Subcutaneous abdominal adipose tissue (tissue), 5 donors: ENCODE results near the gene NPBWR2.
A peak's percentile ranks its signal among the peaks of the same experiment; 100 is the strongest.

Experiments used
- H3K27ac ChIP-seq: one replicate; pipeline ENCODE4 v1.7.0; 2013; ENCODE audit warnings: low read depth, mild to moderate bottlenecking, inconsistent platforms, low read length, moderate library complexity
- H3K27me3 ChIP-seq, 5 donors: one replicate each; pipeline ENCODE4 v1.7.0; 2013; ENCODE audit warnings: low read length in 5 of 5, inconsistent platforms in 1 of 5; ENCODE audit not compliant: control insufficient read depth in 5 of 5, insufficient read depth in 4 of 5
- H3K36me3 ChIP-seq, 5 donors: one replicate each; pipeline ENCODE4 v1.7.0; 2013; ENCODE audit warnings: low read length in 5 of 5; ENCODE audit not compliant: control insufficient read depth in 5 of 5, insufficient read depth in 5 of 5
- H3K4me1 ChIP-seq, 5 donors: one replicate each; pipeline ENCODE4 v1.7.0; 2013; ENCODE audit warnings: low read length in 5 of 5, mild to moderate bottlenecking in 3 of 5, moderate library complexity in 1 of 5; ENCODE audit not compliant: control insufficient read depth in 5 of 5, insufficient read depth in 5 of 5
- H3K4me3 ChIP-seq, 5 donors: one replicate each; pipeline ENCODE4 v1.7.0; 2013; ENCODE audit warnings: low read length in 5 of 5, low read depth in 1 of 5
- H3K9ac ChIP-seq, 5 donors: one replicate each; pipeline ENCODE4 v1.7.0; 2013; ENCODE audit warnings: low read length in 5 of 5, mild to moderate bottlenecking in 4 of 5, moderate library complexity in 3 of 5
- H3K9me3 ChIP-seq, 5 donors: one replicate each; pipeline ENCODE4 v1.7.0; 2013; ENCODE audit warnings: low read length in 5 of 5; ENCODE audit not compliant: control insufficient read depth in 5 of 5
- donor health status: healthy.
- donor health status: healthy.
- donor health status: healthy.
- donor health status: healthy.
- donor health status: healthy.

NPBWR2 gene

DNA sequence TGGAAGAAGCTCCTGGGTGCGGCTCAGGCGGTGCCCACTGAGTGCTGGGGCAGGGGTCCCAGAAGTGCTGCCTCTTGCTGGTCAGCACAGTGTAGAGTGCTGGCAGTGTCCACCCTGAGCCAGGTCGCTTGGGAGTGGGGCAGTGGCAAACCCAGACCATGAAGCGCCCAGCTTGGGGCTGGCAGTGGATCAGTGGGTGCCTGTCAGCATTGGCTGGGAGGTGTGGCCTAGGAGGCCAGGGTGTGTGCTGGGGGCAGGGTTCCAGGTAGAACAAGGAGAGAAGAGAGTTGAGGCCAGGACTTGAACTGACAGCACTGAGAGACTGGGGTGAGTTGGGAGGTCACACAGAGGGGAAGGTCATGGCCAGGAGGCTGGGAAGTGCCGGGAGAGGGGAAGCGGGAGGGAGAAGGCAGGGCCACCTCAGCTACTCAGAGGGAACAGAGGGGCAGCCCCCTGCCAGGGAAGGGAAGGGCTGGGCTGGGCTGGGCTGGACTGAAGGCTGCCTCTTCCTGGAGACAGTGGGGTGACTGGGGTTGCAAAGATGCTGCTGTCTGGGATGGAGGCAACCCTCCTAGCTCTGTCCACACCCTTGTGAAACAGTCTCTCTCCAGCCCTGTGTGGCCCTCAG is 40.2 kb downstream of the NPBWR2 start:
- no peak overlapping the region for H3K9ac ChIP-seq
- no peaks in the 10 kb centered on the region for H3K9me3 ChIP-seq
- H3K27me3 ChIP-seq: peaks cover 0 to 6% (median 0%) of the 10 kb centered on the region in 5 donors
- no peak overlapping the region for H3K27ac ChIP-seq
- peaks cover 2 to 45% (median 22%) of the 10 kb centered on the region in 5 donors for H3K4me1 ChIP-seq
- H3K4me3 ChIP-seq: no peak overlapping the region
- H3K36me3 ChIP-seq: peaks cover 0 to 5% (median 4%) of the 10 kb centered on the region in 5 donors

DNA sequence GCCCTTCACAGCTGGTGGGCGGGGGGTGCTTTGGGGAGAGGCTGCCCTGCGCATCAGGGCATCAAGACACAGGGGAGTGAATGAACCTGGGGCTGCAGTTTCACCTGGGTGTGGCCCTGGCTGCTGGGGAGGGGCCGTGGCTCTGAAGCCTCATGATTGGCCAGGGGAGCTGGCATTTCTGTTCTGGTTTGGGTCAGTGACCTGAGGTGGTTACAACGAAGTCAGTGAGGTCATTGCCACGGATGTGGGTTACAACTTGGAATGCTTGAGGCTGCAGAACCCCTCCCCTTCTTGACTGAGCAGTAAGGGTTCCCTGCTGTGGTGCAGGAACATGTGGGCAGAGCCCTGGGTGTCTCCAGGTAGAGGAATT is 41.4 kb downstream of the NPBWR2 start:
- Histone ChIP-seq H3K36me3 (peaks cover 0 to 3% (median 0%) of the 10 kb centered on the region in 5 donors), H3K9me3 (no peaks in the 10 kb centered on the region), H3K9ac (no peak overlapping the region), H3K4me1 (peaks cover 2 to 46% (median 23%) of the 10 kb centered on the region in 5 donors), H3K27ac (no peak overlapping the region), H3K27me3 (peaks cover 0 to 6% (median 0%) of the 10 kb centered on the region in 5 donors), H3K4me3 (no peak overlapping the region)

DNA sequence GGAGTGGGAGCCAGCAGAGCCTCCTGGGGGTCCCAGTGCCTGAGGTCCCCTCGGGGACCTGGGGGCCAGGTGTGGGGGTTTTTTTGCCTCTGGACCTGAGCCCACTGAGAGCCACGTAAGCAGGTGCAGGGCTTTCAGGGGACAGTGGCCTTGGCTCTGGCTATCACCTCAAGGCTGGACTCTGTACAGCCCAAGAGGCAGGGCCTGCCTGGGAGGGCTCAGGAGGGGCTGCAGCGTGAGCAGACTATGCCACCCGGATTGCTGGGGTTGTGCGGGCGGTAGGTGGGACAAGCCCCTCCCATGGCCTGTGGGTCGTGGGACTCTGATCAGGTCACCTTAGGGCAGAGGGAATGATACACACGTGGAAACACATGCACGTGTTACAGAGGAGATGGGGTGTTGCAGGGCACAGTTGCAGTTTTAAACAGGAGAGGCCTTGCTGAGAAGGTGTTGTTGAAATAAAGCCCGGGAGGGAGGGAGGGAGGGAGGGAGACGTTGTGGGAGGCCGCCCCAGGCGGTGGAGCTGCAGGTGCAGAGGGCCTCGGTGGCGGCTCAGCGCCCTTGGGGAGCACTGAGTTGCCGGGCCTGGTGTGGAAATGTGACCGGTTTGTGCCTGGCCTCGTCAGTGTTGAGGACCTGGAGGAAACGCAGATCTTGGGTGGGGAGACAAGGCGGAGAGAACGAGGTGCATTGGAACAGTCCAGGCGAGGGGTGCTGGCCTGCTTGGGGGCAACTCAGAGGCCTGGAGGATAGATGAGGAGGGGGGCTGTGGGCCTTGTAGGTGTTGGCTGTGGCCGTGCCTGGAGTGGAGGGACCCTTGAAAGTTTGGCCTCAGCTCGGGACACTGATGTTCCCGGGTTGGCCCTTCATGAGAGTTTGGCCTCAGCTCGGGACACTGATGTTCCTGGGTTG is 42.0 kb downstream of the NPBWR2 start:
- H3K9ac ChIP-seq: no peak overlapping the region
- H3K36me3 ChIP-seq: peaks cover 0 to 2% (median 0%) of the 10 kb centered on the region in 5 donors
- H3K9me3 ChIP-seq: no peaks in the 10 kb centered on the region
- H3K27me3 ChIP-seq: peaks cover 0 to 6% (median 0%) of the 10 kb centered on the region in 5 donors
- H3K27ac ChIP-seq: no peak overlapping the region
- peaks cover 2 to 46% (median 23%) of the 10 kb centered on the region in 5 donors for H3K4me1 ChIP-seq
- no peak overlapping the region for H3K4me3 ChIP-seq

DNA sequence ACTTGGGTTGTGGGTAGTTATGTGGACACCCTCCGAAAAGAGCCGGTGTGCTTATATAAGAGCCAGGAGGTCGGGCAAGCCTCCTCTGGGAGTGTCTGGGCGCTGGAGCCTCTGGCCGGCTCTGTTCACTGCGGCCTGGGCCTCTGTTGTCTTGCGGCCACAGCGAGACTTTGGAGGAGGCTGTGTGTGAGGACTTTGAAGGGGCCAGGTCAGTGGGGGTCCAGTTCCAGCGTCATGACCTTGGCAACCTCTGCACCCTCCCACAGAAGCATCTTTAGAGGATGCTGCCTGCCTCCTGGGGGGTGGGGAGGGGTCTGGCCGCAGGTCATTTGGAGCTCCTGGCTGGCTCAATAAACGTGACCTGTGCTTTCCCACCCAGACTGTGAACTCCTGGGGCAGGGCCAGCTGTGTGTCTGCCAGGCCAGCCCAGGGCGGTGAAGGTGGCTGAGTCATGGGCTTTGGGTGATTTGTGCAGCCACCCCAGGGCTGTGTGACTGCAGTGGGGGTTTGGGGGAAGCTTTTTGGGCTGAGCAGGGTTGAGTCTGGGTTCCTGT is 43.1 kb downstream of the NPBWR2 start:
- H3K9me3 ChIP-seq: no peaks in the 10 kb centered on the region
- peak overlapping the region; percentile 58 to 85 (median 76) for H3K4me3 ChIP-seq
- H3K27me3 ChIP-seq: peaks cover 0 to 6% (median 0%) of the 10 kb centered on the region in 5 donors
- H3K36me3 ChIP-seq: peaks cover 0 to 2% (median 0%) of the 10 kb centered on the region in 5 donors
- peak overlapping the region in 4 of 5 donors; percentile 53 to 79 (median 76) for H3K9ac ChIP-seq
- H3K27ac ChIP-seq: no peak overlapping the region
- H3K4me1 ChIP-seq: peaks cover 2 to 39% (median 23%) of the 10 kb centered on the region in 5 donors

DNA sequence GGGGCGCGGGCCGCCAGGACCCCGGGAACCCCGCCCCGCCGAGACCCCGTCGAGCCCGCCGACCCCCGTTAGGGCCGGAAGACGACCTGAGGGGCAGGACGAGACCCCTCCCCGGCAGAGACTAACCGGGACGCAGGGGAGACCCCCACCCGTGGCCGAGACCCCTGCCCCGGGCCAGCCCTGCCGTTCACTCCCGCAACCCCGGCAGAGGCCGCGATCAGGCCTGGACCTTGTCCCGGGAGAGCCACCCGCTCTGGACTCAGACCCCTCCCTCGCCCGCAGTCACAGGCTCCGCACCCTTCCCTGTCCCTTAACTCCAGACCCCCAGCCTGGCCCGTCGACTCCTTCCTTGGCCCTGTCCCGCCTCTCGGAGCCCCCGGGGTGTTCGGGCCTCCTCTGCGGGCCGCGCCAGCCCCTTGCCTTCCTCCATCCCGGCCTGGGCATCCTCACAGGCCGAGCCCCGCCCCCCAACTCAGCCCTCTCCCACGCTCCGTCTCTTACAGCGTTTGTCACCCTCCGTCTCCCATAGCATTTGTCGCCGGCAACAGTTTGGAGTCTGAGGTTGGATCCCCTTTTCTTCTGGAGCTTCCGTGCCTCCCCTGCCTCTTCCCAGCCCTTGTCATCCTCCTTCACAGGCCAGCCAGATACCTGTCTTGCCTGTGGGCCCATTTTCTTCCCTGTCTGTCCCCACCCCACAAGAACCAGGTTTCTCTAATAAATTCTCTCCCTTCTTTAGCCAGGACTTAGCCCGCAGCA is 43.8 kb downstream of the NPBWR2 start:
- peaks cover 2 to 38% (median 23%) of the 10 kb centered on the region in 5 donors for H3K4me1 ChIP-seq
- H3K27me3 ChIP-seq: peaks cover 0 to 6% (median 0%) of the 10 kb centered on the region in 5 donors
- peak overlapping the region in 4 of 5 donors; percentile 53 to 79 (median 76) for H3K9ac ChIP-seq
- H3K4me3 ChIP-seq: peak overlapping the region; percentile 58 to 85 (median 76)
- H3K9me3 ChIP-seq: no peaks in the 10 kb centered on the region
- H3K27ac ChIP-seq: peak overlapping the region; percentile 30
- peaks cover 0 to 2% (median 0%) of the 10 kb centered on the region in 5 donors for H3K36me3 ChIP-seq

DNA sequence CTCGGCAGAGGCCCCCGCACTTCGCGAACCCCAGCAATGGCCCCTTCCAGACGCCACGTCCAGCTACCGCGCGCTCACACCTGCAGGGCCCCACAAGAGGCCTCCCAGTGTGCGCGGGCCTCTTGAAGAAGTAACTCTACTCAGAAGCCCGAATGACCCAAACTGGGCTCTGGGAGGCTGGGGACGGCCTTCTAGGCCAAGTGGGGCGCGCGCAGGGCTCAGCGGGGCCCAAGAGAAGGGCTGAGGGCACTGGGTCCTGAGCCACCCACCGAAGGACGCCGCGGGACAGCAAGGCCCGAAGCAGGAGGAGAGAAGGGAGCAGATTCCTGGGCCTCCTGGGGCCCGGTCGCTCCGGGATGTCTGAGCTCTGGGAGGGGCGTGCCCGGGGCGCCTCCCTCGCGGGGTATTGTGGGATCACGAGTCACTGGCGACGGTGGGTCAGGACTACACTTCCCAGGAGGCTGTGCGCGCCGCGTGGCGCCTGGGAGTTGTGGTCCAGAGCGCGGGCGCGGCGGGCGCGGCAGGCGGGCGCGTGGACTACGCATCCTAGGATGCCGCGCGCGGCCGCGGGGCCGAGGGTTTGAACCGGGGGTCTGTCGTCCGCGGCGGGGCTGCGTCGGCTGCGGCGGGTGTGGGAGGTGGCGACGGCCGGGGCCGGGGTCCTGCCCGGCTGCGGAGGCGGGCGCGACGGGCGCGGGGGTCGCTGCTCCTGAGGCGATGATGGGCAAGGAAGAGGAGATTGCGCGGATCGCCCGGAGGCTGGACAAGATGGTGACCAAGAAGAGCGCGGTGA is 44.6 kb downstream of the NPBWR2 start, which contains the start of gene TCEA2:
Gene TCEA2, plus strand, starts transcription at position 603 of the 793 bp plus-strand sequence. Its CDS starts 115 bp downstream, at position 718.
- peaks cover 2 to 43% (median 28%) of the 10 kb centered on the region in 5 donors for H3K4me1 ChIP-seq
- no peaks in the 10 kb centered on the region for H3K9me3 ChIP-seq
- H3K36me3 ChIP-seq: peaks cover 0 to 2% (median 0%) of the 10 kb centered on the region in 5 donors
- H3K9ac ChIP-seq: peak within 1 kb of the TSS in 4 of 5 donors; percentile 76 to 91 (median 79)
- H3K27me3 ChIP-seq: peaks cover 0 to 10% (median under 1%) of the 10 kb centered on the region in 5 donors
- peak within 1 kb of the TSS; percentile 70 for H3K27ac ChIP-seq
- H3K4me3 ChIP-seq: peak within 1 kb of the TSS; percentile 58 to 85 (median 76)

DNA sequence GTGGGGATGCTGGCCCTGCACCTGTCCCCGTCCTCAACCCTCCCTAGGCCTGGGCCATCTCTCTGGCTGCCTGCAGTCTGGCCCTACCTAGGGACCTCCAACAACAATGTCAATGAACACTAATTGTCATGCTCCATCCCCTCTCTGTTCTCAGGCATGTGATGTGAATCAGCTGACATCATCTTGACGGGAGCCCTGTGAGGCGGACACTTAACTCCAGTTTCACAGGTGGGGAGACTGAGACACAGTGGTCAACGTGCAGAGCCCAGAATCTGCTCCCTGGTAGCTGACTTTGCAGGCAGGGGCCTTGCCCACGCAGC is 45.1 kb downstream of the NPBWR2 start:
- Histone ChIP-seq H3K9ac (peak overlapping the region in 4 of 5 donors; percentile 48 to 91 (median 70)), H3K27ac (peak overlapping the region; percentile 70), H3K4me1 (peaks cover 2 to 48% (median 33%) of the 10 kb centered on the region in 5 donors), H3K4me3 (peak overlapping the region in 4 of 5 donors; percentile 54 to 85 (median 80)), H3K27me3 (peaks cover under 1 to 15% (median 4%) of the 10 kb centered on the region in 5 donors), H3K9me3 (no peaks in the 10 kb centered on the region), H3K36me3 (peaks cover 0 to 2% (median 0%) of the 10 kb centered on the region in 5 donors)

DNA sequence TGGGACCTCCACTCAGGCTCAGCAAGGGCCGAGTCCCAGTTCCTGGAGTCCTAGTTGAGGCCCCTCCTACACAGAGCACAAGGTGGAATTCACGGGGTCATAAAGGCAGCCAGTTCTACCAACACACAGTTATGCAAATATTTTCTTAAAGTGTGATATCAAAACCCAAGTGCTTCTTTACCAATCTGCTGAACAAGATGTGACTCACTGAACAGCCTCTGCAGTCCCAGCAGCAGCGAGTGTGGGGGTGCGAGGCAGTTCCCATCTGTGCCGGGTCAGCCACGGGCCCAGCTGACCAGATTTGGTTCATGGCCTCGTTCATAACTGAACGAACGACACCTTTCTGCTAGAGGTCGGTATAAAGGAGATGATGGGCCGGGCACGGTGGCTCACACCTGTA is 48.8 kb downstream of the NPBWR2 start:
- peaks cover 17 to 32% (median 27%) of the 10 kb centered on the region in 5 donors for H3K27me3 ChIP-seq
- H3K4me1 ChIP-seq: peaks cover 2 to 59% (median 35%) of the 10 kb centered on the region in 5 donors
- peaks cover 0 to 2% (median 0%) of the 10 kb centered on the region in 5 donors for H3K36me3 ChIP-seq
- no peak overlapping the region for H3K27ac ChIP-seq
- no peak overlapping the region for H3K9ac ChIP-seq
- no peak overlapping the region for H3K4me3 ChIP-seq
- no peaks in the 10 kb centered on the region for H3K9me3 ChIP-seq
